NCI-H526 treated with DMSO at 0.1 percent for 48 hours (cell line): ENCODE data around the gene TMOD3.
A peak's percentile ranks its signal among the peaks of the same experiment; 100 is the strongest.
"Not testable (repeated sequence)": the region's sequence is repeated elsewhere in the genome, so short reads cannot be mapped to it uniquely, and the experiment has no call there.

Experiments
- DNase-seq: peaks from one replicate; lab custom pipeline; 2025; lab: John Stamatoyannopoulos, UW

TMOD3 gene

DNA sequence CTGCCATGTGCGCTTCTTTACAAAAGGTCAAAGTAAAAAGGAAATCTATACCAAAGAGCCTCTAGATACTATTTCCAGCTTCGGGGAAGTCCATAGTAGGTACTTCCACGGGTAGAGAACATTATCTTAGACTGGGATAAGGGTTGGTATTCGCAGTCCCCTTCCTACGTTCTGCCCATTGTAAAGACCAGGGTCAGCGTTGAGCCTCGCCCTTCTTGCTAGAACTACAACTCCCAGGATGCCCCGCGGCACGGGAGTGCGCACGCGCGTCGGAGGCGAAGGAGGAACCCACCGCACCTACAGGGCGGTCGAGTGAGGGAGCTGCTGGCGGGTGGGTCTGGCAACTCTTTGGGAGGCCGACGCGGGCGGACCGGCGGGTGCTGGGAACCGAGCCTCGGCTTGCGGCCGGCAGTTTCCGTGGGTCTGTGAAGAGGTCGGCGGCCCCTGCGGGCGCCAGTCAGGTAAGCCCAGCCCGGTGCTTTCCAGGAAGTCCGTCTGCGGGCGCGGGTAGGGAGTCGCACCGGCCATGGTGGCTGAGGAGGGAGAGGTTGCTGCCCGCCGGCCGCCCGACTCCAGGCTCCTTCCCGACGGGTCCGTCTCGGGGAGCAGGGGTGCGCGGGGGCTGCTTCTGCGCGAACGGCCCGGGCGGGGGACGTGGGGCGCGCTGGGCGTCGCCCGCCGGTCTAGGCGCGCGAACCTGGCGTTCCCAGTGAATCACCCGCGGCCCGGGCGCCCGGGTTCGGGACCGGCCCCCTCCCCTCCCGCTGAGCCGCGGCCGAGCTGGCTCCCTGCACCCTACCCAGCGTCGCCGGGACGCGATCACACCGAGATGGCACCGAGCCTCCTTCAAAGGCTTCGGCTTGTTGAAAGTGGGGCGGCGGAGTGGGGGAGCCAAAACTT is at the start of gene TMOD3:
TMOD3 (plus strand) TSS at position 278 of the 900 bp plus-strand sequence. CDS start 33,232 bp downstream, outside the sequence.
- peak; percentile 76 for DNase-seq

DNA sequence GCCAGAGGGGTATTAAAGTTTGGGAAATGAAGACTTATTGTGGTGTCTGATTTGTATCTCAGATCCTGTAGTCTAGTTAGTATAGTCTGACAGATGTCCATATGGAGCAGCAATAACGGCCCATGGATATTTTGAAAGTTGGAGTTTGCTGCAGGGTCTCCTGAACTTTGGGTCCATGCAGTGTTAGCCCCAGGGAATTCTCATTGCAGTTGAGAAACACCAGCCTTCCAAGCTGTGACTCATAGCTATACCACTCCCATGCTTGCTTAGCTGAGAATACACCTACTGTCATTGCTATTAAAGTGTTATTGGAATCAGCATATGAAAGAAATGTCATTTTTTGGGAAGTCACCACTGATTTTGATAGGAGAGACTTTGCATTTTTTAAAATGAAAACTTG is 48.8 kb upstream of the TMOD3 start:
- no peak for DNase-seq

DNA sequence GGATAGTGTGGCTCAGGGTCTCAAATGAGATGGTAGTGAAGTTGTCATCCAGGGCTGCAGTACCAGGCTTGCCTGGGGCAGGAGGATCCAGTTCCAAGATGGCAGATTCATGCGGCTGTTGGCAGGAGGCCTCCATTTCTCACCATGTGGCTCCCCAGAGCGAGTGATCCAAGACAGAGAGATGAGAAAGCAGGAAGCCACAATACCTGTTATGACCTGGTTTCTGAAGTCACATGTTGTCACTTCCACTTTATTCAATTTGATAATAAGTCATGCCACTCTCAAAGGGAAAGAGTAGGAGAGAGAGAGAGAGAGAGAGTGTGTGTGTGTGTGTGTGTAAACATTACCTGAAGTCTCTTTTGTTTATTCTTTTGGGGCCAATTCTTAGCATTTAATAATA is 47.9 kb upstream of the TMOD3 start:
- no peak for DNase-seq

DNA sequence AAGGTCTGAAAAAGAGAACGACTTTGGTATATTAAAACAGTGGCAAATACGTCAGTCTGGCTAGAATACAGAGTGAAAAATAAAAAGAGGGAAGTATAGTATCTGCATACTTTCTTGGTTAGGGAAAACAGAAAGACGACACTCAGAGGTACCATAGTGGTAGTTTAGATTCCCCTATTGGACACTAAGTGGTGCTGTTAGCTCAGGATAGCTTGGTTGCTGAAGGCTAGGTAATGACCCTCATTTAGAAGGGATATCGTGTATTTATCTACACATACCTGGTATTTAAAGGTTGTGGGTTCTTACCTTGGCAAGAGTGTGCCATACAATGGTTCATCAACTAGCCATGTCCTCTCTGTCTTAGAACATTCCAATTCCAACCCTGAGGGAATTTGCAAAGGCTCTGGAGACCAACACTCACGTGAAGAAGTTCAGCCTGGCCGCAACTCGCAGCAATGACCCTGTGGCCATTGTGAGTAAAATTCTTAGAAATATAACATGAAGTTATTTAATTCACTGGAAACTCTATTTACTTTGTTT is 47.0 kb upstream of the TMOD3 start:
- DNase-seq, result no peak

DNA sequence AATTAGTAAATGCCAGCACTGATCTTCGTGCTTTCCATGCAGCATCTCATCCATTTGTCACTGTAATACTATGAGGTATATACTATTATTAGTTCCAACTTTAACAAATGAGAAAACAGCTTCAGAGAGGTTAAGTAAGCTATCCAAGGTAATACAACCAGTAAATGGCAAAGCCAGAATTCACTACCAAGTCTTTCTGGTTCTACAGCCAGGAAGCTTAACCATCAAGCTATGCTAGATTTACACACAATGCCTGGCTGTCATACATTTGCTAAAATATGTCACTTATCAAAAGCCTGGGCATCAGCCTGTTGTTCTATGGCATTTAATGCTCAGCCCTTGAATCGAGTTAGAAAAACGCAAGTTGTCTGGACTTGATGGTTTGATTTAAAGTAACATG is 45.5 kb upstream of the TMOD3 start:
- DNase-seq, result no peak

DNA sequence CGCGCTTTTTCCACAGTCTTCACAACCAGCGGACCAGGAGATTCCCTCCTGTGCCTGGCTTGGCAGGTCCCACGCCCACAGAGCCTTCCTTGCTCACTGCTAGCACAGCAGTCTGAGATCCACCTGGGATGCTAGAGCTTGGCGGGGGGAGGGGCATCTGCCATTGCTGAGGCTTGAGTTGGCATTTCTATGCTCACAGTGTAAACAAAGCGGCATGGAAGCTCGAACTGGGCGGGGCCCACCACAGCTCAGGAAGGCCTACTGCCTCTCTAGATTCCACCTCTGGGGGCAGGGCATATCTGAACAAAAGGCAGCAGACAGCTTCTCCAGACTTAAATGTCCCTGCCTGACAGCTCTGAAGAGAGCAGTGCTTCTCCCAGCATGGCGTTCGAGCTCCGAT is 42.3 kb upstream of the TMOD3 start:
- DNase-seq, result not testable (repeated sequence)

DNA sequence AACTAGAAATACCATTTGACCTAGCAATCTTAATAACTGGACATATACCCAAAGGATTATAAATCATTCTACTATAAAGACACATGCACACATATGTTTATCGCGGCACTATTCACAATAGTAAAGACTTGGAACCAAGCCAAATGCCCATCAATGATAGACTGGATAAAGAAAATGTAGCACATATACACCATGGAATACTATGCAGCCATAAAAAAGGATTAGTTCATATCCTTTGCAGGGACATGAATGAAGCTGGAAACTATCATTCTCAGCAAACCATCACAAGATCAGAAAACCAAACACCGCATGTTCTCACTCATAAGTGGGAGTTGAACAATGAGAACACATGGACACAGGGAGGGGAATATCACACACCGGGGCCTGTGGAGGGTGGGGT is 37.0 kb upstream of the TMOD3 start:
- DNase-seq, result not testable (repeated sequence)

DNA sequence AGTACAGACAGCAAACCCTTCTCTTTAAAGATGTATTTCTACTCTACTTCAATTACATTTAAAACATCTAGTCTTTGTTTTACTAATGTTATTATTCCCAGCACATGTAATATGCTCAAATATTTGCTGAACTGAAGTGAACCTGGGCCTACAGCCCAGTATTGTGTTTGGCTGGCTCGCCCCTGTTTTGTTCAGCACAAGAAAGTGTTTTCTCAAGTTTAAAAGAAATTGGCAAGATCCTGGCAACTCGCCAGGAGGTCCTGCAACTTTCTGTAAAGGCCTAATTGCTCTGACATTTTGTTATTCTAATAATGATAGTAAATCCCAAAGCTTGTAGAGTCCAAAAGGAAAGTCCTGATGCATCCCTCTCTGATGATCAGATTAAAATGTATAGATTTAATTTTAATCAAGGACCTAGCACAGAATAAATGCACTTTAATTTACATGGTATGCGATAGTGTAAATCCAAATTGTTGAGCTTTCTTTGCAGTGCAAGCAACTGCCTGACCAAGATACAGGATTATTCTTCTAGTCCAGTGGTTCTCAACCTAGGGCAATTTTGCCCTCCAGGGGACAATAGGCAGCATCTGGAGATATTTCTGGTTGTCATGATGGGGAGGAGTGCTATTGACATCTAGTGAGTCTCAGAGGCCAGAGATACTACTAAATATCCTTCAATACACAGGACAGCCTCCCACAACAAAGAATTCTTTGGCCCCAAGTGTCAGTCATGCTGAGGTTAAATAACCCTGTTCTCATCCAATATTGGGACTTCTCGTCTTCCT is 35.7 kb upstream of the TMOD3 start:
- DNase-seq, result no peak

DNA sequence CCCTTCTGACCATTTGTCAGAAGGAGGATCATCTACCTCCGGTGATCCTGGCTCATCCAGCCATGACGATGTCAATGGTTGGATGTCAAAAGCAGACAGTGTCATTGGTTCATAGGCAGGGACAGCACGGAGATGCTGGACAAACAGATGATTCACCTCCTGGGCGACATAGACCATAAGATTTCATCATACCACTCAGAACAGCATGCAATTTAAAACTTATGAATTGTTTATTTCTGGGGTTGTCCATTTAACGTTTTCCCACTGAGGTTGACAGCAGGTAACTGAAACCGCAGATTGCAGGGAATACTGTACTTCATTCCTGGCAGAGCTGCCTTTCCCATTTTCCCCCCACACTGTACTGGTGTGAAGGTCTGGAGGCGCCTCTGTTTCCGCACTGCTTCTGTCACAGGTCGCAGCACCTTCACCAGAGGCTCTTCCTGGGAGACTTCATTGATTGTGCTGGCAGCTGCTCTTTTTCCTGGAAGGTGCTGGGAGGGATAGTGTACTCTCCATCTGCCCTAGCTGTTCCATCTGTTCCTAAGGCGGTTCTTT is 32.5 kb upstream of the TMOD3 start:
- DNase-seq, result no peak

DNA sequence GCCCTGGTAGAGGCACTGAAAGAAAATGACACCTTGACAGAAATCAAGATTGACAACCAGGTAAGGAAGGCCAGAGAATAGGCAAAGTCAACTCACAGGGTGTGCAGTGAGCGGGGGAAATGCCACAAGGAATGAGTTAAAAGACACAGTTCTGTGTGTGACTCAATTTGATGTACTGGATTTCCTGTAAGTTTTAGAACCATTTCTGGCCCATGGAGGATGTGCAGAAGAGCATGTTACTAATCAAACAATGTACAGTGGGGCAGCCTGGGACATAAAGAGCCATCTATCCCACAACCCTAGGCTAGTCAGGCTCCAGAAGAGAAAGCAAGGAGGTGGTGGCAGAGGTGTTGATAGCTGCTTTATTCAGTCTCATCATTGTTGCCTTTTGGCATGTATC is 31.2 kb upstream of the TMOD3 start:
- DNase-seq, result no peak

DNA sequence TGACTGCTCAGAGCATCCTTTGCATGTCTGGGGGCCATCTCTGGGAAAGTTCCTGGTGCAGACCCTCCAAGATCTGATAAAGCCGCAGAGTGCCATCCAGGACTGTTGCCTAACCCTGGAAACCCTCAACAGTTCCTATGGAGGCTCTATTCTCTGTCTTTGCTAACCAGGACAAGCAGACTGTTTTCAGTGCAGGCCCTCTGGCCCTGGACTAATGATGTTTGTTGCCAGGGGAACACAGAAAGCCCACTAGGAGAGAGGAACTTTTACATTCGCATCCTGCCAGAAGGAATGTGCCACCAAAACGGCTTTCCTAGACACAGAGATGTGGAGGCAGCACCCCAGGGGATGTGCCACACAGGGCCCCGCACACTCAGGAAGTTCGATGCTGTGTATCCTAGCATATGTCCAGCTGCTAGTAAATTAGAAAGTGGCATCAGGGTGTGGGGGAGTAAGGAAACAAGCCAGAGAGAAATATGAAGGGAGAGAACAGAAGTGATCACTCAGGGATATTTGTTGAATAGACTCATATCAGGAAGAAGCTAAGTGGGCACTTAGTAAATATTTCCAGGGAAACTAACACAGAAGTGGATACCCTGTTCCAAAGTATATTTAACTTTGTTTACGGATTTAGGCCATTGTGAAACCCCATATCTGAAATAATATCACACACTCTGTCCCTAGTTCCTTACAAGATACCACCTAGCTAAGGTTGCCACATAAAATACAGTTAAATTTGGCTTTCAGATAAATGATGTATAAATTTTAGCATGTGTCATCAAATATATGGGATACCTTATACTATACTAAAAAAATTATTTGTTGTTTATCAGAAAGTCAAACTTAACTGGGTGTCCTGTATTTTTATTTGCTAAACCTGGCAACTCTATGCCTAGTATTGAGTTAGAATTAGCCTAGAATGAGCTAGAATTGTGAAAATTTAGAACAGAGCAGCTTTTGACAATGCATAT is 29.9 kb upstream of the TMOD3 start:
- DNase-seq, result no peak

DNA sequence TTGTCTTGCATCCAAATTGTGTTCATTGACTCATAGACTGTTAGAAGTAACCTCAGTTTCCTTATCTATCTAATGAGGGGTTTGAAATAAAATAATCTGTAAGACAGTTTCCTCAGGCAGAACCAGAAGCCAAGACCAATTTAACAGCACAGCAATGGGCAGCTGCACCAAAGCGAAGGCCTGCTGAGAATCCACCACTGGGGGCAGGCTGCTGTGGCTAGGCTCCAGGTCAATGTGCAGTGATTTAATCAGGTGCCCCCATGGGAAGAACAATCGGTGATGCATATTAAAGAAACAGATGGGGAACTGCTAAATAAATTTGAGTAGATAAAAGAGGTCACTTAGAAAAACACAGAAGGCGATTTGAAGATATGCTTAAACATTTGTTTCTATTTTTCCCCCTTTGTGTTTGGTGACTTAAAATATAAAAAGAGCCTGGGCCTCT is 28.0 kb upstream of the TMOD3 start:
- DNase-seq, result no peak

DNA sequence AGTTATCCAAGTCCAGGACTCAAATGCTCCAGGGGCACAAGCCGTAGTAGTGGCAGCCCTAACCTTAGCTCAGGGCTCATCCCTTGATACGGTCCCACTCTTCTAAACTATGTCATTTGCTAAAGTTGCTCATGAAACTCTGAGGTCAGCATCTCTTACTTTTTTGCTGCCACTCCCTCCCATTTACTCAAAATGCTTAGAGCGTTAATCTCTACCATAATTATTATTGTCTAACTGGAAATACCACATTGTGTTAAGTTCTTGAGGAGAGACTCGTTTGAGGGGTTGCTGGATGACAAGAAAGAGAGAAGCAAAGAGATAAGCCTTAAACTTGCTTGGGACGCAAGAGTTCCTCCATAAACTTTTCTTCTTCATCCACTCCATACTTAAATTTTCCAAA is 26.9 kb upstream of the TMOD3 start:
- no peak for DNase-seq

DNA sequence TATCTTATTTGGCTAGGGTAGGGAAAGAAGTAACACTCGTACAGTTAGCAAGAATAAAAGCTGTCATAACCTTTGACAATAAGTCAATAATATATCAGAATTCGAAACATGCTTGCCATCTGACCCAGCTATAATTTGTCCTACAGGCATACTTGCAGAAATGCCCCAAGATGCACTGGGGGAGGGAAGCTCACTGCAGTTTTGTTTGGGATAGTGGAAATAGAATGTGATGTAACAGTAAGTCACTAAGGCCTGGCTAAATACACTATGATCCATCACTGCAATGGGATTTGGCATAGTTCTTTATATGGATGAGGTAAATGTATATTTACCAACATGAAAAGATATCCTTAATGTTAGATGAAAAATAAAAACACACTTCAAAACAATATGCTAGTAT is 25.5 kb upstream of the TMOD3 start:
- DNase-seq, result no peak

DNA sequence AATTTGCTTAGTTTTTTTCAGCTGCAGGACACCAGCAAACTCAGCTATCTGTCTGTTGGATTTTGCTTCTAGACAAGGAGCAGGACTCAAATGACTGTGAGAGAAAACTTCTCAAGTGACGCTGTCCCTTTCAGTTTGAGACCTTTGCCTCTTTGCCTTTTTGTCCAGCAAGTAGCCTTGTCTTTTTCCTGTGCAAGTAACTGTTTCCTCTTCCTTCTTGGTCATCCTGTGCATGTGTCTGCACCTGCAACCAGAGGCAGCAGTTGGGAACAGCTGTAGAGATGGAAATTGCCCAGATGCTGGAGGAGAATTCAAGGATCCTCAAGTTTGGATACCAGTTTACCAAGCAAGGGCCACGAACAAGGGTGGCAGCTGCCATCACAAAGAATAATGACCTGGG is 23.3 kb upstream of the TMOD3 start:
- no peak for DNase-seq

DNA sequence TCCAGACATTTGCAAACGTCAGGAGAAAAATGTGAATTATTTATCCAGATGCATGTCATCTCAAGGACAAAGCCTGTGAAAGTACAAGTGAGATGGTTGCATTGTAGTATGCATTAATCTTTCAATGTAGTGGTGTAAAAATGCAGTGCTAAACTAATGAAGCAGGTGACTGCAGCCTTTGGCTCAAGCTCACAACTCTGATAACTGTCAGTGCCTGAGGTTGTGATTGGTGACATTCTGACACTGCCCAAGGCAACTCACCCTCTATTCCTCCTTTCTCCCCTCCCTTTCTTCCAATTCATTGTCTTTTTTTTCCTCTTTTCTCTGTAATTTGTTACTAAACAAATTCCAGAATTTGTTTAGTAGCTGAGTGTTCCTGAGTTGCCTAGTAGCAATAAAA is 20.0 kb upstream of the TMOD3 start:
- DNase-seq, result no peak

DNA sequence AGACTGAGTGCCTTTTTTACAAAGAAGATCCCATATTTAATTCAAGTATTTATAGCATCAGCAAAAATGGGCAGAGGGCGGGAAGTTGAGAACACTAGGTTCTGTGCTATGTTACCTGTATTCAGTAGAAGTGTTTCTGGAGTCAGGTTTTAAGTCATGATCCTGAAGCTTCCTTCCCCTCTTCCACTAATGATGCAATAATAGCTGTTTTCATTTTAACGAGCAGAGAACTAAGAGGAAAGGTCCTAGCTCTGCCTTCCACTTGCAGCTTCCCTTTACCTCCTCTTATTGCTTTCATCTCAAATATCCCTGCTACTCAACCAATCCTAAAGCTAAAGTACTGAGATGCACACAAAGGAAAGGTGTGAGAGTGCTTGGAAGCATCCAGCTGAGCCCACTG is 16.9 kb upstream of the TMOD3 start:
- no peak for DNase-seq

DNA sequence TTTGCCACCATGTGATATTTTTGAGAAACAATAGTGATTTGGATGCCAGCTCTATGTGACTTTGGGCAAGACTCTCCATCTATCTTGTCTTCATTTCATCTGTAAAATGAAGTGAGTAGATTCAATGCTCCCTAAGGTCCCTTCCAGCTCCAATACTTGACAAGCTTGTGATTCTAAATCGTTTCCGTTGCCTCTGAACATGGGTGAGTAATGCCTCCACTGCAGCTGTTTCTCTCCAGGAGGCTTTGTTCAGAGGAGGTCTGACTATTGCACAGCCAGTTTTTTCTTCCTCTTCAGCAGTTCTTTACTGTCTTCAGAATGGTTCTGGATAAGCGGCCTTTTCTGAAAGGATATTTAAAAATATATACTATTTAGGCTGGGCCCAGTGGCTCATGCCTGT is 14.8 kb upstream of the TMOD3 start:
- DNase-seq, result no peak

DNA sequence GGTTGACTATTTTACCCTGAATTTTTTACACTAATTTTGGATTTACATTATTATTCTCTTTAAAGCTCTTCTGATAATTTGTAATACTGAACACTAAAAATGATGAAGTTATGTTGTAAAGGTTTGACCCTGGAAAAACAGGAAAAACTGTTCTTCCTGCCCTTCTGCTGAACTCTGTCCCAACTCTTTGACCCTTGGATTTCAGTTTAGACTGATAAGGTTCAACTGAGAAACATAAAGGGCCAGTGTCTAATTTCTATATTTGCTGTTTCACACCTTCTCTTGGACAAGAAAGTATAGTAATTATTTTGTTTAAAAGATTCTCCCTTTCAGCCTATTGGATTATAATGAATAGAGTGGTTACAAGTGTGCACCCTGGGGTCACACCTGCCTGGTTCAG is 12.8 kb upstream of the TMOD3 start:
- no peak for DNase-seq

DNA sequence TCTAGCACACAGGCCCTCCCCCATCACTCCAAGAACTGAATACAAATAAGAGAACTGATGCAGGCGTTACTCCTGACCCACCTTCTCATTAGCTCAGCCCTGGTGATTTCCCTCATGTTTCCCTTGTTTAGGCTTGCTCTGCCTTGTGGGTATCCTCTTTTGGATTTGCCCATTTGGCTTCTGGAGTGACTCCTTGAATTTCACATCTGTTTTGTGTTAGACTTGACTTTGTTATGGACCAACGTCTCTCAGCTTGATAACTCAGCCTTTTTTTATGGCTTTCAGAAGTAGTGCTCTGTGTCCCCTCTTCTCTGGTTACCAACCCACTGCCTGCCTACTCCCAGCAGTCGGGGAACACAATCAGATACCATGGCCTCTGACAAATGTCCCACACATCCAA is 11.3 kb upstream of the TMOD3 start:
- DNase-seq, result no peak

DNA sequence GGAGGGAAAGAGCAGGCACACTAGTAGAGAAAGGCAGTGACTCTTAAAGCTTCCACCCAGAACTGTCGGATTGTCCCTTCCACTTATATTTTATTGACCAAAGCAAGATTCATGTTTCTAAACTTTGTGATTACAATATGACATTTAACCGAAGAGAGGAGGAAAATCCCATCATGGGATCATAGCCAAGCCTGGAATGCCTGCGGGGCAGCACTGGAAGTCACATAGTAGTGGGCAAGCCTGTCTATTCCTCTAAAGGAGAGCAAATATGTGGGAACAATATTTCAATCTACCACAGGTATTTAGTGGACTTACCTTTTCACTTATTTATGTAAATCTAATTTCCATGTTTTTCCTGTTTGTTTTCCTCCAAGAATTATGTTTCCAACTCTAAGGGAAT is 3.8 kb upstream of the TMOD3 start:
- no peak for DNase-seq
